Measurements from ENCODE around the gene APOL6. TPM values are rescaled to one million over a fixed set of nuclear protein-coding genes. Genes with fewer than 3 reads are reported as not detected.
A peak's percentile ranks its signal among the peaks of the same experiment; 100 is the strongest.

Gene APOL6
- total and polyA plus RNA-seq, 11 donors, result 2.3 to 55.8 (median 6.7) TPM

DNA sequence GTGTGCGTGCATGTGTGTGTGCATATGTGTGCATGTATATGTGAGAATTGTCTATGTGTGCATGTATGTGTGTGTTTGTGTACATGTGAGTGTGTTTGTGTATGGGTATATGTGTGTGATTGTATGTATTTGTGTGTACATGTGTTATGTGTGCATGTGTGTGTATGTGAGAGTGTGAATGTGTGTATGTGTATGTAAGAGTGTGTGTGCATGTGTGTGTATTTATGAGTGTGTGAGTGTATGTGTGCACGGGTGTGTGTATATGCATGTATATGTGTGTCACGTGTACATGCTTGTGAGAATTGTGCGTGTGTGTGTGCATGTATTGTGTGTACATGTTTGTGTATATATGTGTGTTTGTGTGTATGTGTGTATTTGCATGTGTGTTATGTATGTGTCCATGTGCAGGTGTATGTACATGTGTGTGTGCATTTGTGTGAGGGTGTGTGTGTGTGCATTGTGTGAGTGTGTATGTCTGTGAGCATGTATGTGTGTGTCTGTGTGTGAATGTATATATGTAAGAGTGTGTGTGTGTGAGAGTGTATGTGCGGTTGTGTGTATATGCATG, 47.1 kb upstream of the APOL6 start:
- H3K27ac ChIP-seq, result peak overlapping the region in 1 of 12 donors; percentile 35
- peaks cover 0 to 68% (median 22%) of the 10 kb centered on the region in 12 donors for H3K4me1 ChIP-seq
- no peaks in the 10 kb centered on the region for H3K9me3 ChIP-seq
- ATAC-seq (no peak), DNase-seq (no peak)
- TF ChIP-seq, protein P1, sequence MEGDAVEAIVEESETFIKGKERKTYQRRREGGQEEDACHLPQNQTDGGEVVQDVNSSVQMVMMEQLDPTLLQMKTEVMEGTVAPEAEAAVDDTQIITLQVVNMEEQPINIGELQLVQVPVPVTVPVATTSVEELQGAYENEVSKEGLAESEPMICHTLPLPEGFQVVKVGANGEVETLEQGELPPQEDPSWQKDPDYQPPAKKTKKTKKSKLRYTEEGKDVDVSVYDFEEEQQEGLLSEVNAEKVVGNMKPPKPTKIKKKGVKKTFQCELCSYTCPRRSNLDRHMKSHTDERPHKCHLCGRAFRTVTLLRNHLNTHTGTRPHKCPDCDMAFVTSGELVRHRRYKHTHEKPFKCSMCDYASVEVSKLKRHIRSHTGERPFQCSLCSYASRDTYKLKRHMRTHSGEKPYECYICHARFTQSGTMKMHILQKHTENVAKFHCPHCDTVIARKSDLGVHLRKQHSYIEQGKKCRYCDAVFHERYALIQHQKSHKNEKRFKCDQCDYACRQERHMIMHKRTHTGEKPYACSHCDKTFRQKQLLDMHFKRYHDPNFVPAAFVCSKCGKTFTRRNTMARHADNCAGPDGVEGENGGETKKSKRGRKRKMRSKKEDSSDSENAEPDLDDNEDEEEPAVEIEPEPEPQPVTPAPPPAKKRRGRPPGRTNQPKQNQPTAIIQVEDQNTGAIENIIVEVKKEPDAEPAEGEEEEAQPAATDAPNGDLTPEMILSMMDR (IDR thresholded peaks at IDR 0.05), result no peak
- no peak for TF ChIP-seq POLR2A (IDR thresholded peaks at IDR 0.05)
- intact Hi-C loops (cut with DNase I), result no loop called here
- WGBS, 4 donors, result 94 to 96% (median 96%) methylated on average over 5 of the region's 5 CpGs
- H3K27me3 ChIP-seq, result no peaks in the 10 kb centered on the region
- no peak overlapping the region for H3K4me3 ChIP-seq
- peaks cover 0 to 10% (median 0%) of the 10 kb centered on the region in 9 donors for H3K36me3 ChIP-seq

DNA sequence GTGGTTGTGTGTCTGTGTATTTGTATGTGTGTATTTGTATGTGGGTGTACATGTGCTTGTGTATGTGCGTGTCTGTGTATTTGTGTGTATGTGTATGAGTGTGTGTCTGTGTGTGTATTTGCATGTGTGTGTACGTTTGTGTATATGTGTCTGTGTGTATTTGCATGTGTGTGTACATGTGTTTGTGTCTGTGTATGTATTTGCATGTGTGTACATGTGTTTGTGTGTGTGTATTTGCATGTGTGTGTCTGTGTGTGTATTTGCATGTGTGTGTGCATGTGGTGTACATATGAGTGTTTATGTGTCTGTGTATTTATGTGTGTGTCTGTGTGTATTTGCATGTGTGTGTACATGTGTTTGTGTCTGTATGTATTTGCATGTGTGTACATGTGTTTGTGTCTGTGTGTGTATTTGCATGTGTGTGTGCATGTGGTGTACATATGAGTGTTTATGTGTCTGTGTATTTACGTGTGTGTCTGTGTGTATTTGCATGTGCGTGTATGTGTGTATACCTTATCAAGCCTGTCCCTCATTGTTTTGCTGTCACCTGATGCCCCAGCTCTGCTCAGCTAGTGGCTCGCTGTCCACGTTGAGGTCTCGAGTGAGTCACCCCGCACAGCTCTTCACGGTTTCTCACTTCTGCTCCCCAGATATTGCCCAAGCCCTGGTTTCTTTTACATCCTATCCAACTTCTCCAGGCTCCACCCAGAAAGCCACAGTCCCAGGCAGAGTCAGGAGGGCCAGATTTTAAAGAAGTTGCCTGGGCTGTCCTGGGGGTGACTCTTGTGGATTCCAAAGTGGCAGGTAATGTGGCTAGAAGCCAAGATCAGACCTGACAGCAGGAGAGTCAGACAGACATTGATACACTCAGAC, 46.3 kb upstream of the APOL6 start:
- Histone ChIP-seq H3K9me3 (no peaks in the 10 kb centered on the region), H3K4me3 (no peak overlapping the region), H3K27me3 (no peaks in the 10 kb centered on the region), H3K36me3 (peaks cover 0 to 15% (median 0%) of the 10 kb centered on the region in 9 donors), H3K4me1 (peaks cover 0 to 70% (median 25%) of the 10 kb centered on the region in 12 donors), H3K27ac (peak overlapping the region in 6 of 12 donors; percentile 12 to 62 (median 38))
- intact Hi-C loops (cut with DNase I), result no loop called here
- TF ChIP-seq POLR2A (IDR thresholded peaks at IDR 0.05), result no peak
- TF ChIP-seq, protein P1 (IDR thresholded peaks at IDR 0.05), result no peak
- WGBS, 4 donors, result 55 to 61% (median 57%) methylated on average over 9 of the region's 9 CpGs
- DNase-seq (no peak), ATAC-seq (peak in 2 of 4 donors; percentile 1 to 2)

DNA sequence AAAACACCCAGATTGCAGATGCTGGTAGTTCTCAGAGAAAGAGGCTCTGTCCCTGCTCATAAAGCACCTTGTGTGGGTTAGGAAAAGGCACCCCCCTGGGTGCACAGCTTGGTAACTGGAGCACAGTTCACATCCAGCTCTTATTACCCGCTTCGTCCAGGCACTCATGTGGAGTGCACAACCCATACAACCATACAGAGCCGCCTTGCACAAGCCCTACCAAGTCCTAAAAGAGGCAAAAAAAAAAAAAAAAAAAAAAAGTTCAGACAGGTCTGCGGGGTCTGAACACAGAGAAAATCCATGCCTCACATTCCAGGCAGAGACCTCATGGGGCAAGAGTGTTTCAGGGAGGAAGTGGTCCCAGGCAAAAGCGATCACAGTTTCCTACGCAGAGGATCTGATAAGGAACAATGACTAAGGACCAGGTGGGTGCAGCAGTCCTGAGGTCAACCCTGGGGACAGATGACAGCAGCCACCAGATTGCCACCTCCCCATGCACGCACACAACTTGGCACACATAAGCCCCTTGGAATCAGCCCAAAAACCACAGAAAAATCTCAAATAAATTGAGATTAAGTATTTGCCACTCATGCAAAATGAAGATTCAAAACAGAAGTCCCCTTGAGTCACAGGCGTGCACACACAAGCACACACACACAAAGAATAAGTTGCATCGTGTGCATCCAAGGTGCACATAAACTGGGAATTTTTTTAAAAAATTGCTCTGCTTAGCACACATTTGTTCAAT, 43.5 kb upstream of the APOL6 start:
- H3K27me3 ChIP-seq, result no peaks in the 10 kb centered on the region
- peaks cover 0 to 73% (median 29%) of the 10 kb centered on the region in 12 donors for H3K4me1 ChIP-seq
- no peak overlapping the region for H3K4me3 ChIP-seq
- ATAC-seq (peak in 2 of 4 donors; percentile 2 to 27), DNase-seq (peak in 1 of 5 donors; percentile 36)
- intact Hi-C loops (cut with DNase I), result no loop called here
- TF ChIP-seq, protein P1 (IDR thresholded peaks at IDR 0.05), result no peak
- TF ChIP-seq POLR2A (IDR thresholded peaks at IDR 0.05), result no peak
- peak overlapping the region in 11 of 12 donors; percentile 60 to 98 (median 82) for H3K27ac ChIP-seq
- WGBS, 4 donors, result 36 to 41% (median 39%) methylated on average over 9 of the region's 9 CpGs
- peaks cover 0 to 43% (median 0%) of the 10 kb centered on the region in 9 donors for H3K36me3 ChIP-seq
- no peaks in the 10 kb centered on the region for H3K9me3 ChIP-seq

DNA sequence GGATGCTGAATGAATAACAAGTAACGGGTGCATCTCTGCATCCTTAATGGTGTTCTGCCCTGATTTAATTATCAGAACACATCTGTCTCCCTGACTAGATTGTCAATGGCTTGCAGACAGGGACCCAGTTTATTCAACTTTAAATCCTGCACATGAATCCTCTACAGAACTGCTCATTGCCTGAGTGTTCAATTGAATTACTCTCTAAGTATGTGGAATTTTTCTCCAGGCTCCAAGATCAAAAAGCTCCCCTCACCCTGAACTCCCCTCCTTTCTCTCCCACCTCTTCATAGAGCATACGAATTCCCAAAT, 42.9 kb upstream of the APOL6 start:
- Histone ChIP-seq H3K36me3 (peaks cover 0 to 48% (median 0%) of the 10 kb centered on the region in 9 donors), H3K9me3 (no peaks in the 10 kb centered on the region), H3K27me3 (no peaks in the 10 kb centered on the region), H3K4me1 (peaks cover 0 to 73% (median 29%) of the 10 kb centered on the region in 12 donors), H3K27ac (peak overlapping the region; percentile 36 to 98 (median 82)), H3K4me3 (no peak overlapping the region)
- intact Hi-C loops (cut with DNase I), result no loop called here
- 44 to 52% (median 51%) methylated on average over 2 of the region's 2 CpGs for WGBS, 4 donors
- DNase-seq (no peak), ATAC-seq (no peak)
- TF ChIP-seq POLR2A (IDR thresholded peaks at IDR 0.05), result no peak
- TF ChIP-seq, protein P1 (IDR thresholded peaks at IDR 0.05), result no peak
